Nephron progenitor cell (in vitro differentiated cells): ENCODE data around the gene TTBK2.

Experiments
- DNase-seq: peaks from one replicate; pipeline ENCODE4 v3.0.0; 2021
- H3K27ac Mint-ChIP-seq: 2 replicates; pipeline ENCODE4 v1.8.0; 2021; ENCODE audit warnings: mild to moderate bottlenecking, moderate library complexity, mixed read lengths
- H3K27me3 Mint-ChIP-seq: 2 replicates; pipeline ENCODE4 v1.8.0; 2021; ENCODE audit warnings: mild to moderate bottlenecking, low read depth, mixed read lengths; ENCODE audit not compliant: poor library complexity
- H3K36me3 Mint-ChIP-seq: 2 replicates; pipeline ENCODE4 v1.8.0; 2021; ENCODE audit warnings: low read depth, mixed read lengths
- H3K4me1 Mint-ChIP-seq: 2 replicates; pipeline ENCODE4 v1.8.0; 2021; ENCODE audit warnings: mixed read lengths
- H3K4me3 Mint-ChIP-seq: 2 replicates; pipeline ENCODE4 v1.8.0; 2021; ENCODE audit warnings: mild to moderate bottlenecking, moderate library complexity, mixed read lengths
- H3K9me3 Mint-ChIP-seq: 2 replicates; pipeline ENCODE4 v1.8.0; 2021; ENCODE audit warnings: mild to moderate bottlenecking, moderate library complexity, mixed read lengths
- TF ChIP-seq, protein P1 (sequence below): fragments of 200-600 bp; sonication (generic); IDR thresholded peaks from 2 replicates; pipeline ENCODE4 v1.5.0; 2021; ENCODE audit warnings: antibody characterized with exemption

The TTBK2 gene

DNA sequence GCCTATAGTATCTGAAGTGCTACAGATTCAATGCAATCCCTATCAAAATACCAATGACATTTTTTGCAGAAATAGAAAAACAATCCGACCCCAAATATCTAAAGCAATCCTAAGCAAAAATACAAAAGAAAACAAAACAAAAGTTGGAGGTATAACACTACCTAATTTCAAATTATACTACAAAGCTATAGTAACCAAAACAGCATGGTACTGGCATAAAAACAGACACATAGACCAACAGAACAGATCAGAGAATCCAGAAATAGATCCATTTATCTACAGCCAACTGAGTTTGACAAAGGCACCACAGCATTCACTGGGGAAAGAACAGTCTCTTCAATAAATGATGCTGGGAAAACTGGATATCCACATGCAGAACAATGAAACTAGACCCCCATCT lies 159.8 kb downstream of the TTBK2 start:
- TF ChIP-seq, protein P1, sequence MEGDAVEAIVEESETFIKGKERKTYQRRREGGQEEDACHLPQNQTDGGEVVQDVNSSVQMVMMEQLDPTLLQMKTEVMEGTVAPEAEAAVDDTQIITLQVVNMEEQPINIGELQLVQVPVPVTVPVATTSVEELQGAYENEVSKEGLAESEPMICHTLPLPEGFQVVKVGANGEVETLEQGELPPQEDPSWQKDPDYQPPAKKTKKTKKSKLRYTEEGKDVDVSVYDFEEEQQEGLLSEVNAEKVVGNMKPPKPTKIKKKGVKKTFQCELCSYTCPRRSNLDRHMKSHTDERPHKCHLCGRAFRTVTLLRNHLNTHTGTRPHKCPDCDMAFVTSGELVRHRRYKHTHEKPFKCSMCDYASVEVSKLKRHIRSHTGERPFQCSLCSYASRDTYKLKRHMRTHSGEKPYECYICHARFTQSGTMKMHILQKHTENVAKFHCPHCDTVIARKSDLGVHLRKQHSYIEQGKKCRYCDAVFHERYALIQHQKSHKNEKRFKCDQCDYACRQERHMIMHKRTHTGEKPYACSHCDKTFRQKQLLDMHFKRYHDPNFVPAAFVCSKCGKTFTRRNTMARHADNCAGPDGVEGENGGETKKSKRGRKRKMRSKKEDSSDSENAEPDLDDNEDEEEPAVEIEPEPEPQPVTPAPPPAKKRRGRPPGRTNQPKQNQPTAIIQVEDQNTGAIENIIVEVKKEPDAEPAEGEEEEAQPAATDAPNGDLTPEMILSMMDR, result no peak
- no peak overlapping the region for H3K27ac Mint-ChIP-seq
- no peaks in the 10 kb centered on the region for H3K4me1 Mint-ChIP-seq
- H3K36me3 Mint-ChIP-seq, result peaks cover 61% of the 10 kb centered on the region
- peaks cover 53% of the 10 kb centered on the region for H3K9me3 Mint-ChIP-seq
- no peak overlapping the region for H3K4me3 Mint-ChIP-seq
- DNase-seq, result no peak
- H3K27me3 Mint-ChIP-seq, result no peaks in the 10 kb centered on the region

DNA sequence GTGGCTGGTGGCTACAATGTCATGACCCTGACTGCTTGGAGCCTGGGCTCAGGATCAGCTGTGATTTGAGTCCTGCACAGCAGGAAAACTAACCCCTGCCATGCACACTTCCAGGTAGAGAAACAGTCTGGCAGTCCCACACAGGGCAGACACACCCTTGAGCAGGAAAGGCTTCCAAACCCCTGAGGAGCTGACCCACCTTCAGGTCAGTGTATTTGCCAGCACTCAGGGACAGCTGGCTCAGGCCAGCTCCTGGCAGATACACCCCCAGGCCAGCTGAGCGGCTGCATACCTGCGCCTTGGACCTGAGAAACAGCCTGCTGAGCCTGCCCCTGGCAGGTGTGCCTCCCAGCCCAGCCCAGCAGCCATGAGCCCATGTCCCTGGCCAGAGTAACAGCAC lies 161.5 kb downstream of the TTBK2 start:
- H3K9me3 Mint-ChIP-seq, result peaks cover 42% of the 10 kb centered on the region
- no peak overlapping the region for H3K27ac Mint-ChIP-seq
- no peaks in the 10 kb centered on the region for H3K4me1 Mint-ChIP-seq
- DNase-seq, result no peak
- TF ChIP-seq, protein P1, result no peak
- H3K27me3 Mint-ChIP-seq, result no peaks in the 10 kb centered on the region
- H3K36me3 Mint-ChIP-seq, result peaks cover 52% of the 10 kb centered on the region
- no peak overlapping the region for H3K4me3 Mint-ChIP-seq

DNA sequence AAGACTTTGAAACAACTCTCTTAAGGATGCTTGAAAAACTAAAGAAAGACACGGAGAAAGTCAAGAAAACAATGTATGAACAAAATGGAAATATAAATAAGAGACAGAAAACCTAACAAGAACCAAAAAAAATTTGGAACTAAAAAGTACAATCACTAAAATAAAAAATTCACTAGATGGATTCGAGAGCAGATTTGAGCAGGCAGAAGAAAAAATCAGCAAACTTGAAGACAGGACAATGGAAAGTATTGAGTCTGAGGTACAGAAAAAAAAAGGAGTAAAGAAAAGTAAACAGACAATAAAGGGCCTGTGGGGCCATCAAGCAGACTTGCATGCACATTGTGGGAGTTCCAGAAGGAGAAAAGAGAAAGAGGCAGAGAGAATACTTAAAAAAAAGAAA lies 170.3 kb downstream of the TTBK2 start:
- H3K27ac Mint-ChIP-seq, result no peak overlapping the region
- TF ChIP-seq, protein P1, result no peak

DNA sequence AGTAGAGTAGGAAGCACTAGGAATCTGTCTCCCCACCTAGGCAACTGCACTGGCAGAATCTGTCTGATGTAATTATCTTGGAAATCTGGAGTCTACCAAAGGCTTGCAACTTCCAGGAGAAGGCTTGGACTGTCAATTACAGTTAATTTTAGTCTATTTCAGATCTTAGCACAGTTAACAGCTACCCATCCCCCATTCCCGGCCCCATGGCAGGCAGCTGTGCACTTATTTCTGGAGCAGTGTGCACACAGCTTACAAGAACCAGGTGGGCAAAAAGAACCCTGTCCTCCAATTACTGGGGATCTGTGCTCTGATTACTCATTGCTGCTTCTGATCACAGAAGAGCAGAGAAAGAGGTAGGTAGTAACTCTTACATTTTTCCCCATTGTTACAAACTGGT lies 171.3 kb downstream of the TTBK2 start:
- H3K4me1 Mint-ChIP-seq, result peaks cover 18% of the 10 kb centered on the region
- no peak overlapping the region for H3K4me3 Mint-ChIP-seq
- peaks cover 26% of the 10 kb centered on the region for H3K9me3 Mint-ChIP-seq
- H3K36me3 Mint-ChIP-seq, result peaks cover 82% of the 10 kb centered on the region
- TF ChIP-seq, protein P1, result no peak
- H3K27ac Mint-ChIP-seq, result no peak overlapping the region
- peaks cover 2% of the 10 kb centered on the region for H3K27me3 Mint-ChIP-seq
- no peak for DNase-seq

More for the DNA sequence above, 170.3 kb downstream of the TTBK2 start:
- Mint-ChIP-seq H3K9me3 (peaks cover 26% of the 10 kb centered on the region), H3K27me3 (peaks cover 2% of the 10 kb centered on the region), H3K4me1 (peaks cover 11% of the 10 kb centered on the region), H3K4me3 (no peak overlapping the region), H3K36me3 (peaks cover 77% of the 10 kb centered on the region)
- no peak for DNase-seq

DNA sequence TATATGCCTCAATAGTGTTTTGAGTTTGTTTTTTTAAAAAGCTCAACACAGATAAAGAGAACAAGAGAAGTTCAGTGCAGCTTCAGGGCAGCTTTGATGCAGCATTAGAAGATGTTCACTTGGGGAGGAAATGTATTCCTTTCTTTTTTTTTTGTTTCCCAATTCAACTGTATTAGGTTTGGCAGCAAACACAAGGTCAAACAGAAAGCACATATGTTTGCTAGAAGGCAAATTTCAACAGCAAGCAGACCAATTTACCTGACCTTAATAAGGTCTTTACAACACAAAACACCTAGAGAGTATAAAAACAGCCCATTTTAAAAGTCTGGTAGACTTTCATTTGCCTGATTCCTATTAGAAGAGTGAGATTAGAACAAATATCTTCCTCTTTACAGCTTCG lies 176.4 kb downstream of the TTBK2 start:
- H3K36me3 Mint-ChIP-seq, result peaks cover 38% of the 10 kb centered on the region
- H3K4me1 Mint-ChIP-seq, result peaks cover 19% of the 10 kb centered on the region
- H3K9me3 Mint-ChIP-seq, result no peaks in the 10 kb centered on the region
- DNase-seq, result no peak
- no peak overlapping the region for H3K27ac Mint-ChIP-seq
- TF ChIP-seq, protein P1, result no peak
- H3K4me3 Mint-ChIP-seq, result no peak overlapping the region
- no peaks in the 10 kb centered on the region for H3K27me3 Mint-ChIP-seq

DNA sequence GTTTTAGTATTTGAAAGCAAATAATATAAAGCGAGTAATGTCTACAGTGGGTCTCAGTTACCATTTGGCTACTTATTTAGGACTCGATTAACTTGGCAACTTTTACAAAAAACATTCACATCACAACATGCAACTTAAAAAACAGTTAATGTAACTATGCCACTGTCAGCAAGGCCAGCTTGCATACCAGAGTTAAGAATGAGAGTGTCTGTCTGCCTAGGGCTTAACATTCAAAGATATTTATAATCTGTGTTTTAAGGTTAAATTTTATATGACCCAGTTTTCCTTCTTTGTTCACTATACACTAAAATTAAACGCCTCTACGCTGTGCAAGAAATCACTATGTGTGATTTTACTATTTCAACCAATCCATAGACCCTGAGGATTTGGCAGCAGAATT lies 178.4 kb downstream of the TTBK2 start:
- Mint-ChIP-seq H3K27me3 (no peaks in the 10 kb centered on the region), H3K9me3 (no peaks in the 10 kb centered on the region), H3K4me3 (no peak overlapping the region), H3K27ac (no peak overlapping the region), H3K4me1 (peaks cover 26% of the 10 kb centered on the region), H3K36me3 (peaks cover 27% of the 10 kb centered on the region)
- DNase-seq, result no peak
- TF ChIP-seq, protein P1, result no peak
